ENCODE data around the gene REEP5.

The REEP5 gene

GRCh38 chr5:112918136-112918535 is 3.9 kb downstream of the REEP5 start:
- Mint-ChIP-seq H3K9me3 (no peaks in the 10 kb centered on the region), H3K27ac (no peak overlapping the region), H3K36me3 (ENCODE audit: low read depth) (peaks cover 46% of the 10 kb centered on the region), H3K27me3 (ENCODE audit: low read depth) (peaks cover 2% of the 10 kb centered on the region), H3K4me3 (peak overlapping the region in 1 of 3 experiments; percentile 59), H3K4me1 (peaks cover 30% of the 10 kb centered on the region)
- TF ChIP-seq CTCF (IDR thresholded peaks at IDR 0.05; ENCODE audit: unreplicated experiment in 3 of 3): no peak

GRCh38 chr5:112917453-112917995 is 4.5 kb downstream of the REEP5 start:
- no peak for TF ChIP-seq CTCF (IDR thresholded peaks at IDR 0.05; ENCODE audit: unreplicated experiment in 3 of 3)
- Mint-ChIP-seq H3K9me3 (no peaks in the 10 kb centered on the region), H3K4me3 (peak overlapping the region; percentile 11 to 59 (median 20)), H3K4me1 (peaks cover 27% of the 10 kb centered on the region), H3K27ac (no peak overlapping the region), H3K36me3 (ENCODE audit: low read depth) (peaks cover 50% of the 10 kb centered on the region), H3K27me3 (ENCODE audit: low read depth) (no peaks in the 10 kb centered on the region)

- H3K4me1 Mint-ChIP-seq: peaks cover 24% of the 10 kb centered on the region
- TF ChIP-seq CTCF (IDR thresholded peaks at IDR 0.05; ENCODE audit: unreplicated experiment in 3 of 3): no peak
- peaks cover 53% of the 10 kb centered on the region for H3K36me3 Mint-ChIP-seq (ENCODE audit: low read depth)
- no peak overlapping the region for H3K27ac Mint-ChIP-seq
- H3K4me3 Mint-ChIP-seq: no peak overlapping the region
- H3K9me3 Mint-ChIP-seq: no peaks in the 10 kb centered on the region
- no peaks in the 10 kb centered on the region for H3K27me3 Mint-ChIP-seq (ENCODE audit: low read depth)
Measured at GRCh38 chr5:112915831-112916230, 6.2 kb downstream of the REEP5 start.

GRCh38 chr5:112914584-112914983 is 7.4 kb downstream of the REEP5 start:
- no peaks in the 10 kb centered on the region for H3K27me3 Mint-ChIP-seq (ENCODE audit: low read depth)
- no peaks in the 10 kb centered on the region for H3K9me3 Mint-ChIP-seq
- H3K4me3 Mint-ChIP-seq: no peak overlapping the region
- peaks cover 62% of the 10 kb centered on the region for H3K36me3 Mint-ChIP-seq (ENCODE audit: low read depth)
- peaks cover 15% of the 10 kb centered on the region for H3K4me1 Mint-ChIP-seq
- no peak overlapping the region for H3K27ac Mint-ChIP-seq
- TF ChIP-seq CTCF (IDR thresholded peaks at IDR 0.05; ENCODE audit: unreplicated experiment in 3 of 3): no peak

- no peak overlapping the region for H3K4me3 Mint-ChIP-seq
- no peak overlapping the region for H3K27ac Mint-ChIP-seq
- H3K36me3 Mint-ChIP-seq (ENCODE audit: low read depth): peaks cover 56% of the 10 kb centered on the region
- peaks cover 5% of the 10 kb centered on the region for H3K4me1 Mint-ChIP-seq
- H3K27me3 Mint-ChIP-seq (ENCODE audit: low read depth): no peaks in the 10 kb centered on the region
- H3K9me3 Mint-ChIP-seq: no peaks in the 10 kb centered on the region
- TF ChIP-seq CTCF (IDR thresholded peaks at IDR 0.05; ENCODE audit: unreplicated experiment in 3 of 3): no peak
Measured at GRCh38 chr5:112910529-112910928, 11.5 kb downstream of the REEP5 start.

- Mint-ChIP-seq H3K27me3 (ENCODE audit: low read depth) (no peaks in the 10 kb centered on the region), H3K36me3 (ENCODE audit: low read depth) (peaks cover 54% of the 10 kb centered on the region), H3K9me3 (no peaks in the 10 kb centered on the region), H3K4me1 (peaks cover 5% of the 10 kb centered on the region), H3K4me3 (no peak overlapping the region), H3K27ac (no peak overlapping the region)
- TF ChIP-seq CTCF (IDR thresholded peaks at IDR 0.05; ENCODE audit: unreplicated experiment in 3 of 3): no peak
Measured at GRCh38 chr5:112908854-112909253, 13.2 kb downstream of the REEP5 start.
